Ectodermal cell (in vitro differentiated cells): ENCODE measurements around the gene C15orf39.

Source experiments
- H3K27ac ChIP-seq: 2 replicates; pipeline ENCODE4 v1.7.0; 2013; ENCODE audit warnings: mild to moderate bottlenecking, low read depth, low read length; ENCODE audit not compliant: insufficient read depth, poor library complexity, severe bottlenecking
- H3K27me3 ChIP-seq: 2 replicates; pipeline ENCODE4 v1.7.0; 2013; ENCODE audit warnings: mild to moderate bottlenecking, low read length; ENCODE audit not compliant: insufficient read depth, control insufficient read depth, poor library complexity, severe bottlenecking
- H3K36me3 ChIP-seq: one replicate; pipeline ENCODE4 v1.7.0; 2013; ENCODE audit warnings: low read length; ENCODE audit not compliant: control insufficient read depth, insufficient read depth
- H3K4me1 ChIP-seq: one replicate; pipeline ENCODE4 v1.7.0; 2013; ENCODE audit warnings: low read length; ENCODE audit not compliant: control insufficient read depth, insufficient read depth
- H3K4me3 ChIP-seq: 2 replicates; pipeline ENCODE4 v1.7.0; 2013; ENCODE audit warnings: low read depth, low read length, control low read depth; ENCODE audit not compliant: insufficient read depth
- H3K9me3 ChIP-seq: 2 replicates; pipeline ENCODE4 v1.7.0; 2013; ENCODE audit warnings: mild to moderate bottlenecking, low read length, moderate library complexity; ENCODE audit not compliant: control insufficient read depth
- WGBS, 2 experiments: methylation state at CpG; one replicate each; pipeline ENCODE4 v1.1.7; 2013; ENCODE audit warnings: missing lambda C conversion rate in 2 of 2; 5-methylcytosine and 5-hydroxymethylcytosine counted together

C15orf39 gene

DNA sequence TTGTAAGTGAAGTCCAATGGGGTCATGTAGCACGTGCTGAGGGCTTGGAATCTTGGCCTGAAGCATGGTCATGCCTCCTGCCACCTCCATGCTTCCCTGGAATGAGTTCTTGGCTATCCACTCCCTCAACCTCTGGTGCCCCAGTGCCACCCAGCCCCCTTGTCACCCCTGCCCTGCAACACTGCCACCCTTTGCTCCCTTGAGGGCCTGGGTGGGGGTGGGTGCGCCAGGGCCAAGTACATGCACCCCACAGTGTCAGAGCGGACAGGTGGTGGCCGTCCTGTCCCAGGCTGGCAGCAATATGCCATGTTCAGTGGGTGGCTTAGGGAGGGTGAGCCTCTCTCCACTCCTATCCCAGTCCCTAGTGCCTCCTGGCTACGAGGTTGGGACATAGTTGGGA is 27.6 kb upstream of the C15orf39 start:
- no peaks in the 10 kb centered on the region for H3K36me3 ChIP-seq
- peaks cover 8% of the 10 kb centered on the region for H3K4me1 ChIP-seq
- no peak overlapping the region for H3K4me3 ChIP-seq
- no peak overlapping the region for H3K27ac ChIP-seq
- H3K9me3 ChIP-seq: no peaks in the 10 kb centered on the region
- H3K27me3 ChIP-seq: peaks cover 18% of the 10 kb centered on the region
- WGBS, 2 experiments: 91 to 96% methylated on average over 5 of the region's 5 CpGs

DNA sequence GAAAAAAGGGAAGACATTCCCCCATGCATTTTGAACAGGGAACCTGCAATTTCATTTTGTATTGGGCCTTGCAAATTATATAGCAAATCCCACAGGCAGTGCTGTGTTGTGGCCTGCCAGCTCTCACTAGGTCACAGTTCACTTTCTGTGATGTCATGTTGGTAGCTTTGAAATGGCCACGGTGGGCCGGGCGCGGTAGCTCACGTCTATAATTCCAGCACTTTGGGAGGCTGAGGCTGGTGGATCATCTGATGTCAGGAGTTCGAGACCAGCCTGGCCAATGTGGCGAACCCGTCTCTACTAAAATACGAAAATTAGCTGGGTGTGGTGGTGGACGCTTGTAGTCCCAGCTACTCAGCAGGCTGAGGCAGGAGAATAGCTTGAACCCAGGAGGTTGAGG is 27.0 kb upstream of the C15orf39 start:
- no peak overlapping the region for H3K4me3 ChIP-seq
- peaks cover 21% of the 10 kb centered on the region for H3K27me3 ChIP-seq
- no peaks in the 10 kb centered on the region for H3K9me3 ChIP-seq
- WGBS, 2 experiments: 95 to 96% methylated on average over 10 of the region's 10 CpGs
- peaks cover 14% of the 10 kb centered on the region for H3K4me1 ChIP-seq
- no peaks in the 10 kb centered on the region for H3K36me3 ChIP-seq
- no peak overlapping the region for H3K27ac ChIP-seq

DNA sequence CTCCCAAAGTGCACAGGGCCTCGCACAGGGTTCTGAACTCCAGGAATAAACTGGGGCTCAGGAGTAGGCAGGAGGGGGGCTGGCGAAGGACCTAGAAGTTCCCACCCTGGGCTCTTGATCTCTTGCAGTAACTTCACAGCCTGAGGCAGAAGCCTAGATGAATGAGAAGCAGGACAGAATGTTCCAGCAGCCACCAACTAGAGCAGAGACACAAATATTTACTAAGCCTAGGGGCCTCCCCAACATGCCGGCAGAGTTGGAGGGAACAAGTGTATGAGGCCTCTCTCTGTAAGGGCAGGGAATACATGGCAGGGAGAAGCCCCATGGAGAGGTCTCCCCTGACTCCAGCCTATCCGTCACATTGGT is 25.3 kb upstream of the C15orf39 start:
- no peak overlapping the region for H3K27ac ChIP-seq
- no peaks in the 10 kb centered on the region for H3K9me3 ChIP-seq
- peaks cover 21% of the 10 kb centered on the region for H3K27me3 ChIP-seq
- peaks cover 22% of the 10 kb centered on the region for H3K4me1 ChIP-seq
- WGBS, 2 experiments: 90 to 91% methylated on average over 4 of the region's 4 CpGs
- H3K4me3 ChIP-seq: no peak overlapping the region
- H3K36me3 ChIP-seq: no peaks in the 10 kb centered on the region

DNA sequence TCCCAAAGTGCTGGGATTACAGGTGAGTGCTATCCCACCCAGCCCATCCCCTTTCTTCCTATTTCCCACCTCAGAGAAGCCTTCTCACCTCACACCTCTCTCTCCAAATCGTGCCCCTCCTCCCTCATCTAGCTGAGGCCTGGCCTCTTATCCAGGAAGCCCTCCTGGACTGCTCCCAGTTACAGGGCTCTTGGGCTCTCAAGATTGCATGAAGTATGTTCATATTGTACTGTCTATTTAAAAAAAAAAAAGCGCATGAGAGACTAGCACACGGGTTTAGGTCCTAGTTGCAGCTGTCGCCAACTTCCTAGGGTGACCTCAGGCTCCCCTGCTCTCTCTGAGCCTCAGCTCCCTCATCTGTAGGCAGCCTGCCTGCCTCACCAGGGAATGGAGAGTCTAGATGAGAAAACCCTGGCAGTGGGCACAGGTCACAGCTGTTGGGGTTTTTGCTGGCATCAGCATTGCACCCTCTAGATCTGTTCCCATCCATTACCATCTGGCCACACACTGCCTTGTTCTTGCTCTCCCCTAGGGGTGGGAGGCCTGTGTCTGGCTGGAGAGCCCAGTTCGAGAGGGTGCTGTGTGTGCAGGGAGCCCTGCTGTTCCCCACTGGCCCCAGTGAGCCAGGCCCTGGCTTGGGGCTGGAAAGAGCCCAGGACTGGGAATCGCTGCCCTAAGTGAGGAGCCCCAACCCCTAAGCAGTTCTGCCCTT is 24.2 kb upstream of the C15orf39 start:
- no peaks in the 10 kb centered on the region for H3K9me3 ChIP-seq
- H3K27ac ChIP-seq: no peak overlapping the region
- no peak overlapping the region for H3K4me3 ChIP-seq
- peaks cover 22% of the 10 kb centered on the region for H3K4me1 ChIP-seq
- H3K27me3 ChIP-seq: peaks cover 21% of the 10 kb centered on the region
- WGBS, 2 experiments: 73% methylated on average over 6 of the region's 6 CpGs
- no peaks in the 10 kb centered on the region for H3K36me3 ChIP-seq

DNA sequence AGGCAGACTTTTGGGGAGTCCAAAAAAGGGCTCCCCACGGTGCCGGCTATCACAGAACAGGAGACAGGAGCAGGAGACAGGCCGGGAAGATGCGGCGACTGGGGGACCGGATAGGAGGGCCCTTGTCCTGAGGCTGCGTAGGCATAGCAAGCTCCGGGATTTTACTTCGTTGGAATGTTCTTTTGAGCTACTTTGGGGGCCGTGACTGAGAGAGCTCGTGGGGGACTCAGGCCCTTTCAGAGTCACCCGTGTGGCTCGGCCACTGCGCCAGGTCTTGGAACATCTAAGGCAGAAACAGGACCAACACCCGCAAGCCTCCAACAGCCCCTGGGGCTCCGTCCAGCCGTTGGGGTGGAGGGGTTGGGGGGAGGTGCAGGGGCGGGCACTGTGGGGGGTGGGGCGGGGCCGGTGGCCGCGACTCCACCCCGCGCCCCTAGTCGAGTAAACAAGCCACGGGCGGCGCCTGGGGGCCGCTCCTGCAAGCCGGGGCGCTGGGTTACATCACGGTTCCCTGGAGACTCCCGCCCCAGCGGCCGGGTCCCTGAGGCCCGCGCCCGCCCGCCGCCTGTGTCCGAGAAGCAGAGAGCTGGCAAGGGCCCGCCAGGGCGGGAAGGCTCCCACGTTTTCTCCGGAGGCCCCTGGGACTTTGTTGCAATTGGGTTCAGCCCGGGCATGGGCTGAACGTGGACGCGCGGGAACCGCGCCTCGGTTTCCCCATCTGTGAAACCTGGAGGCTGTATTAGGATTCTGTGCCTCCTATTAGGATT is 23.3 kb upstream of the C15orf39 start:
- Histone ChIP-seq H3K27me3 (peaks cover 21% of the 10 kb centered on the region), H3K4me1 (peaks cover 22% of the 10 kb centered on the region), H3K27ac (no peak overlapping the region), H3K36me3 (no peaks in the 10 kb centered on the region), H3K4me3 (peak overlapping the region; percentile 33), H3K9me3 (no peaks in the 10 kb centered on the region)
- WGBS, 2 experiments: 9 to 10% methylated on average over 49 to 50 of the region's 53 CpGs

DNA sequence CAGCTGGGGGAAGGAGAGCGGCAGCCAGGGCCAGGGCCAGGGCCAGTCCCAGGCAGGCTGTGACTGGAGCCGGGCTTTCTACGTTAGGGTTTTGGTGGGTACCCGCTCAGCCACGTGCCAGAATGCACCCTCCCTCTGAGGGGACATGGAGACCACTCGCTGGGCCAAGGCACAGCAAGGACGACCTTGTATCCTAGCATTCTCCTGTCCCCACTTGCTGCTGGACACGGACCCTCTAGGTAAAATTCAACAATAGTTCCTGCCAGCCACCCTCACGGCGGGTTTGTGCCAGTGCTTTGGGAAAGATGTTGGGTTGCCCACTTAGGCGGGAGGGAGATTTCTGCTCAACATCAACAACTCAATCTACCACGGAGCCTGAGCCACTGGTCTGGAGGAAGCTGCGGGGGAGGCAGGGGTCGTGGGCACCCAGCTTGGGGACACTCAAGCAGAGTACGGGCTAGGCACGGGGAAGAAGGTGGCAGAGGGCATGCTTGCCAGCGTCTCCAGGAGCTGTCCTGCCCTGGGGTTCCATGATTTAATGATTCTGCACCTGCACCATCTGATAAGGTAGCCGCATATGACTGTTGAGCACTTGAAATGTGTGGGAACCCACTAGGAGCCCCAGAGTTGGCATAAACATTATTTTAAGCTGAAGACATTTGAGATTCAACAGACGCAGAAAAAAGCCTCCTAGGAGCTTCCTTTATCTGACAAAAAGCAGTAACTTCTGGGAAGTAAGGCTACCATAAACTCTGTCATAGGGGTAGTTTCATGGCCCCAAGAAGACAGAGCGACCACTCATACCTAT is 22.5 kb upstream of the C15orf39 start:
- H3K4me3 ChIP-seq: peak overlapping the region; percentile 33
- H3K27ac ChIP-seq: no peak overlapping the region
- peaks cover 22% of the 10 kb centered on the region for H3K4me1 ChIP-seq
- no peaks in the 10 kb centered on the region for H3K36me3 ChIP-seq
- 76 to 77% methylated on average over 20 of the region's 20 CpGs for WGBS, 2 experiments
- peaks cover 21% of the 10 kb centered on the region for H3K27me3 ChIP-seq
- H3K9me3 ChIP-seq: no peaks in the 10 kb centered on the region

DNA sequence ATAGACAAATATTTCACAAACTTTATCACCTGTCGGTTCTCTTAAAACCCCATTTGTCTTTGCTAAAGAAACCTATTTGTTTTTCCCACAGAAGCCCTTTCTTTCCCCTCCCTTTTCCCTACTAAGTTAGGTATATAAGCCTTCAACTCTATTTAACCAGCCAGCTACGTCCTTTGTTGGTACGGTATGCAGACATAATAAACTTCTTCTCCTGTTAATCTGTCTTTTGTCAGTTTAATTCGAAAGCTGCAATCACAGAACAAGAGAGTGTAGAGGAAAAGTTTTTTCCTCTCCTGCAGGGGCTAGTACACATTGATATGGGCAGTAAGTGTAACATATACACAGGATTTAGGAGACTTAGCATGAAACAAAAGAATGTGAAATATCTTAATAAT is 21.9 kb upstream of the C15orf39 start:
- Histone ChIP-seq H3K9me3 (no peaks in the 10 kb centered on the region), H3K4me1 (peaks cover 22% of the 10 kb centered on the region), H3K27ac (no peak overlapping the region), H3K27me3 (peaks cover 21% of the 10 kb centered on the region), H3K4me3 (no peak overlapping the region), H3K36me3 (no peaks in the 10 kb centered on the region)
- WGBS, 2 experiments: 35 to 45% methylated on average over 4 of the region's 4 CpGs

DNA sequence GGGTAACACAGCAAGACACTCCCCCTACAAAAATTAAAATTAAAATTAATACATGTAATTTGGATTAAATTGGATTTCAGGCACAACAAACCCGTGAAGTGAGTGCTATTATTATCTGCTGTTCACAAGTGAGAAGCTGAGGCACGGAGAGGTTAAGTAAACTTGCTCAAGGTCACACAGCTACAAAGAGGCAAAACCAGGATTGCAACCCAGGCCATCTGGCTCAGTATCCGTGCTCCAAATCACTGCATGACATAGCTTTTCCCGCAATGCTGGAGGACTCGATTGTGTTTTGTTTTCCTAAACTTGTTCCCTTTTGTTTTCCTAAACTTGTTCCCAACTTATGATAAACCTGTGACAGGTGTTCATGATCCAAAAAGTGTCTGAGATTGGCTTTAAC is 19.9 kb upstream of the C15orf39 start:
- WGBS, 2 experiments: 83 to 90% methylated on average over 5 of the region's 5 CpGs
- Histone ChIP-seq H3K4me1 (peaks cover 22% of the 10 kb centered on the region), H3K9me3 (no peaks in the 10 kb centered on the region), H3K4me3 (no peak overlapping the region), H3K27ac (no peak overlapping the region), H3K36me3 (no peaks in the 10 kb centered on the region), H3K27me3 (peaks cover 21% of the 10 kb centered on the region)

DNA sequence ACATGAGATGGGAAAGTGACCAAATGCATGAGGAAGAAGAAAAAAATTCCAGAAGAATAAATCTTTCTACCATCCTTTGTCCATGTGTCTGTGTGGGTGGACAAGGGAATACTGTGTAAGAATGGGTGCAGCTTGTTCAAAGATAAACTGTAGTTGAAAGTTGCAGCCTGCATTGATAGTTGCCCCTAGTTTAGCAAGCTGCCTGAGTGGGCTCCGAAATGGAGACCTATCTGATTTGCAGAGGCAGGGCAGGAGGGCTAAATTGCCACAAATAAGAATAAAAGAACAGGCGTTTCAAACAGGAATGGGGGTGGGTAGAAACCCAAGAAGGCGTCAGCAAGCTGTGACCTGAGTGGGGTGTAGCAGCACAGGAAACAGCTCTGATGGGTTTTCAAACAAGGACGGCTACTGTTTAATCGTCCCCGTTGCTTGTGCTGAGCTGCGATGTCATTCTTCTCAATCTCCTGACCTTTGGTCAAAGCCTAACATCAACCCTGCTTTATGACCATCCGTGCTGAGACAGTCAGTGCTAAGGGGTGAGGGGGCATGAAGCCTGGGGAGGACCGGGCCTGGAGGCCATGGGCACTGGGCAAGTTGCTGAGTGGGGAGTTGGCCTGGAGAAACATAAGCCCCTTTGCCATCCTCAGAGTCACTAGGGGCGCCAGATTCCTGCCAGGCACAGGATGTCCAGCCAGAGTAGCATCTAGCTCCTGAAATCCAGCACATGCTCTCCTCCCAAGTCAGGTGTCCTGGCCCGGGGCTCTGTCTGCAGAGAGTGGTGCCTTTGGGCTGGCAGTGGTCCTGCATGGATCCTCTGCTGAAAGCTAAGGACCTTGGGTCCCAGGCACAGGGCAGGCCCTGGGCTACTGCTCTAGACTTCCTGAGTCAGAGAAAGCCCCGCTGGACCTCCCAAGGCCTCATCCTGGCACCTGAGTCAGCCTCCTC is 19.2 kb upstream of the C15orf39 start:
- Histone ChIP-seq H3K4me1 (peaks cover 22% of the 10 kb centered on the region), H3K27ac (no peak overlapping the region), H3K27me3 (peaks cover 14% of the 10 kb centered on the region), H3K36me3 (no peaks in the 10 kb centered on the region), H3K9me3 (no peaks in the 10 kb centered on the region), H3K4me3 (no peak overlapping the region)
- WGBS, 2 experiments: 82 to 85% methylated on average over 12 of the region's 12 CpGs
